ENCODE results near the gene INTS15.

The INTS15 gene

DNA sequence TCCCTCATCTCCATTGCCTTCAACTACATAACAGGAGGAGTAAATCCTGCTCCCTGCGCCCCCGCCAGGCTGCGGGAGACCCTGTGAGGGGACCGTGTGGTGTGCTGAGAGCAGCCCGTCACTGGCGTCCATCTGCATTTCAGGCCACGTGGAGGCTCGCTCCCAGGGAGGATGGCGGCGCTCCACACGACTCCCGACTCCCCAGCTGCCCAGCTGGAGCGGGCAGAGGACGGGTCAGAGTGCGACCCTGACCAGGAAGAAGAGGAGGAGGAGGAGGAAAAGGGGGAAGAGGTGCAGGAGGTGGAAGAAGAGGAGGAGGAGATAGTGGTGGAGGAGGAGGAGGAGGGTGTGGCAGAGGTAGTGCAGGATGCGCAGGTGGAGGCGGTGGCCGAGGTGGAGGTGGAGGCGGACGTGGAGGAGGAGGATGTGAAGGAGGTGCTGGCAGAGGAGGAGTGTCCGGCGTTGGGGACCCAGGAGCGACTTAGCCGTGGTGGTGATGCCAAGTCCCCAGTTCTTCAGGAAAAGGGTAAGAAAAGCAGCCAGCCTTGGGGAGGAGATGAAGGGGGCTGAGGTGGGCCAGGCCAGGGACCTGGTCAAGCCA lies 52.5 kb downstream of the INTS15 start:
- DNase-seq (ENCODE audit: low read depth, low spot score): no peak

DNA sequence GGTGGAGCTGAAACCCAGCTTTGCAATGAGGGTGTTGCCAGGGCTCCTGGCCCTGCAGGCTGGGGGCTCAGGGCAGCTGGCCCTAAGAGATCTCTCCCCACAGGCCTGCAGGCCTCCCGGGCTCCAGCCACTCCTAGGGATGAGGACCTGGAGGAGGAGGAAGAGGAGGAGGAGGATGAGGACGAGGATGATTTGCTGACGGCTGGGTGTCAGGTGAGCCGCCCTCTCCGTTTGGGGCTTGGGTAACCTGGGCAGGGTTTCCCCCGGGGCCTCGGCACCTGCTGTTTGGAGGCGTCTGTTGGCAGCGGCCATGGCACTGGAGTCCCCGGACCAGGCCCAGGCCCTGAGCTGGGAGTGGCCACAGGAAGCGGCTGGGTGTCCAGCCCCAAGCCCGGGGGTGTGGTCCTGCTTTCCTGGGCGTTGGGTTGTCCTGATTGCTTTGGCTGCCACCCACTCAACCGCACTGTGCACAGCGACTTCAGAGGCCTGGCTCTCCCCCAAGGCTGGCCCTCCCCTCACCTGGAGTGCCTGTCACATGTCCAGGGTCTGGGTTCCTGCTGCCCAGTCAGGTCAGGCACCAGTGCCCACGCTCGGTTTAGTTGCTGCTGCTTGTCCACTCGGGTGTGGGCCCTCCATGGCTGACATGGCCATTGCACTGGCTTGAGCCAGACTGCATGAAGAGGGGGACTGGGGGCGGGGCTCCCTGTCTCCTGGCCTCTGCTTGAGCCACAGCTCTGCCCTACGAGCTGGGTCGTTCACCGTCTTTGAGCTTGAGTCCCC lies 53.2 kb downstream of the INTS15 start:
- no peak for DNase-seq (ENCODE audit: low read depth, low spot score)

DNA sequence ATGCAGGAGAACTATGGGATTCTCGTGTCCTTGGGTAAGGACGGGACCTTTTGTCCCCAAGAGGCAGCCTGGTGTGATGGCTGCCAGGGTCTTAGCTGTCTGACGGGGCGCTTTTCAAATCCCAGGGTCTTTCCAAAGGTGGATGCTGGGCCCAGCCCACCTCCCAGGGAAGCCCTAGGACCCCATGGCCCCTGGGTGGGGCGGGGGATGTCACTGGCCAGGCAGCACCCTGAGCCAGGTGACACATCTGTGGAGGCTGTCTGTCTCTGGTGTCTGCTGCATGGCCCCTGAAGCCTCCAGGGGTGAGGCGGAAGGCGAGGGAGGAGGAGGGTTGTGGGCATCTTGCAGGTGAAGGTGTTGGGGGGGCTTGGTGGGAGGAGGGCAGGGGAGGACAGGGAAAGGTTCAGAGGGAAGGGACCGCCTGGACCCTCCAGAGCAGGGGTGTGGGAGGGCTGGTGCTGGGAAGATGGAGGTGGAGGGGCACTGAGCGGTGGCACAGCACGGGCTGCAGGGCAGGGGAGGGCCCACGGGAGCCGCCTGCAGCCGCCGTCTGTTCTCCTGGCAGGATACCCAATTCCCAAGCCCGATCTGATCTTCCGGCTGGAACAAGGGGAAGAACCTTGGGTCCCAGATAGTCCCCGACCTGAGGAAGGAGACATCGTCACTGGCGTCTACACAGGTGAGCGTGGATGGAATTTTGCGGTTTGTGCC lies 54.2 kb downstream of the INTS15 start:
- DNase-seq (ENCODE audit: low read depth, low spot score): no peak

DNA sequence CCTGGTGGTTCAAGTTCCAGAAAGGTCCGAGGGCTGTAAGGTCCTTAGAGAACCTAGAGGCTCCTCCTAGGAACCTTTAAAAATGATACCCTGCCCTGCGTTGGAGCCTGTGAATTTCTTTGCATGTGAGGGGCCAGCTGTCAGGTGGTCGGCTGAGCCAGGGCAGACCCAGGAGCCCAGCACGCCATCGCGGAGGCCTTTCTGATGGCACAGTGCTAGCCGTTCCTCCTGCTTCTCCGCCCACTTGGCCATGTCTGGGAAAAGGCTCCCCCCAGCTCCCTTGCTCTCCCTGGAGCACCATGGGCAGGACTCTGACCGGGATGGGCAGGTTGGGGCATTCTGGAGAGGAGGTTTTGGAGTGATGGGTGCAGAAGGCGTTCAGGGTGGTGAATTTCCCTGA lies 54.9 kb downstream of the INTS15 start:
- no peak for DNase-seq (ENCODE audit: low read depth, low spot score)

DNA sequence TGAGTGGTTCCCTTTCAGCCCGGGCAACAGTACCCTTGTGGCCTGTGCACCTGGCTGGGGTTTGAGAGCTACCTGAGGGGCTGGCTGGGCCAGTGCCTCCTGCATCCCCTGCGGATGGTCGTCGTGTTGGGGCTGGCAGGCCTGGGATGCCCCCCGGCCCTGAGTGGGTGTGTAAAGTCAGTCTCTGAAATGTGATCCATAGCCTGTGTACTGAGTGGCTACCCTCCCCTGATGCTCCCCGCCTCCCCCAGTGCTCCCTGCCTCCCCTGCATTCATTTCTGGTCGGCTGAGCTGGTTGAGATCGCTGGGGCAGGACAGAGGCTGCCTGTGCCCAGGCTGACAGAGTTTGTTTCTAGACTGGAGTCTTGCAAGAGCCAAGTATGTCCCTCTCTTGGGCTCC lies 56.6 kb downstream of the INTS15 start:
- DNase-seq (ENCODE audit: low read depth, low spot score): no peak

DNA sequence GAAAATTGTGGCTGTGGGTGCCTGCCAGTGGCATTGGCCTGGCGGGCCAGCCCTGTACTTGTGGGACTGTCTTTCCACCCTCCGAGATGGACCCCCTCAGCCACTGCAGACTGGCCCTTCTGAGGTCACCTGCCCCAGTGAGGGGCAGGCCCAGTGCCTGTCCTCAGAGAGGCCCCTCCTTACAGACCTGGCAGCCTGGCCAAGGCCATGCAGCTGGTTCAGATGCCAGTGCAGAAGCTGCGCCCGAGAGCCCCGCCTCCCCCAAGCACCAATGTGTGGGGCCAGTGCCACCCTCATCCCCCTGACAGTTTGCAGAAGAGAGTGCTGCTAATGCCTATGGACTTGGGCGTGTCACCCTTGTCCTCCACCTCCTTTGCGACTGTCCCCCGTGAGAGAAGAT lies 57.3 kb downstream of the INTS15 start:
- DNase-seq (ENCODE audit: low read depth, low spot score): no peak

DNA sequence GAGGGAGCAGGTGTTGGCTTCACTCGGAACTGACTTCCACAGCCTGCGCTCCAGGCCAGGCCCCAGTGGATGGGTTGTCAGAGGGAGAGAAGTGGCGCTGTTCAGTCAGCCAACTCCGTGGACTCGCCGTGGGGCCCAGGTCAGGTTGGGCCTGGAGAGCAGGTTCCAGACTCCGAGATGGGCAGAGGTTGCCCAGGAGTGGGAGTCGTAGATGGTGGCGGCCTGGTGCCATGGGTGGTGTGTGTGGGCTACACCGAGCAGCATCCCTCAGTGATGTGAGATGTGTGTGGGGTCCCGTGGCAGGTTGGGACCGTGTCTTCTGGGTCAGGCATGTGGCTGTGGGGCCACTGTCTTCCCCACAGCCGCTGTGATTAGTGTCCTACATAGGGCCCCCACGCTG lies 57.7 kb downstream of the INTS15 start:
- no peak for DNase-seq (ENCODE audit: low read depth, low spot score)

DNA sequence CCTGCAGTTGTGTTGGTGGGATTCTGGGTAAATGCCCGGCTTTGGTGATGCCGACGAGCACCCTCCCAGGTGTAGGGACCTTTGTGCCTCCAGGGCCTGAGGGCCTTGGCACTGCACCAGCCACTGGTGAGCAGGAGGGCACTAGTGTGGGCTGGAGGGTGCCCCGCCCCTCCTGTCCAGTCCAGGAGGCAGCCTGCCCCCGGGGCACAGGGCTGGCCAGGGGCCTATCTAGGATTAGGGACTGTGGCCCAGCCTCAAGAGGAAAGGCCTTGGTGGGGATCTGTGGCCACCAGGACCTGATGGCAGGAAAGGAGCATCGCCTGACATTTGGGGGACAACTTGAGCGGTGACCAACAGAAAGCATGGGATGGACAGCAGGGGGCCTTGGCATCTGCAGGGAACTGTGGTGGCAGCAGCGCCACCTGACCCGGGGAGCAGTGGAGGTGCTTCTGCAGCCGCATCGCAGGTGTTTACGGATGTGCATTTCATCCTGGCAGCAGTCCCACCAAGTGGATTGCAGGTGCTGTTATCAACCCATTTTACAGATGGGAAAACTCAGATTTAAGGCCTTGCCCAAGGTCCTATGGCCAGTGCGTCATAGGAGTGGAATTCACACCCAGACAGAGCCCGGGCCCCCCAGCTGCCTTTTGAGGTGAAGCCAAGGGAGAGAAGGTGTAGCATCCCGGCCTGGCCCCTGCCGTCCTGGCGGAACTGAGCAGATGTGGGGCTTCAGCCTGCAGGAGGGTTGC lies 58.4 kb downstream of the INTS15 start:
- no peak for DNase-seq (ENCODE audit: low read depth, low spot score)

DNA sequence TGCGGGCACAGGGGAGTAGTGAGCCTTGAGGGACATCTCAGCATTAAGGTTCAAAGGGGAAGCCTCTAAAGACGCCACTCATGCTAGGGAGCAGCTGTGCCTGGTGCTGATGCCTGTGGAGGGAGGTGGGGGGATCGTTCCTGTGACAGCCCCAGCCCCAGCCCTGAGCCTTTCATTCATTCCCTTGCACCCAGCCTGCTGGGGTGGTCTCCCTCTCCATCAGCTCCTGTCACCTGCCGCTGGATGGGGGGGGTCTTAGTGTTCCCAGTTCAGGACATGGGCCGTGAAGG lies 58.9 kb downstream of the INTS15 start:
- DNase-seq (ENCODE audit: low read depth, low spot score): no peak

DNA sequence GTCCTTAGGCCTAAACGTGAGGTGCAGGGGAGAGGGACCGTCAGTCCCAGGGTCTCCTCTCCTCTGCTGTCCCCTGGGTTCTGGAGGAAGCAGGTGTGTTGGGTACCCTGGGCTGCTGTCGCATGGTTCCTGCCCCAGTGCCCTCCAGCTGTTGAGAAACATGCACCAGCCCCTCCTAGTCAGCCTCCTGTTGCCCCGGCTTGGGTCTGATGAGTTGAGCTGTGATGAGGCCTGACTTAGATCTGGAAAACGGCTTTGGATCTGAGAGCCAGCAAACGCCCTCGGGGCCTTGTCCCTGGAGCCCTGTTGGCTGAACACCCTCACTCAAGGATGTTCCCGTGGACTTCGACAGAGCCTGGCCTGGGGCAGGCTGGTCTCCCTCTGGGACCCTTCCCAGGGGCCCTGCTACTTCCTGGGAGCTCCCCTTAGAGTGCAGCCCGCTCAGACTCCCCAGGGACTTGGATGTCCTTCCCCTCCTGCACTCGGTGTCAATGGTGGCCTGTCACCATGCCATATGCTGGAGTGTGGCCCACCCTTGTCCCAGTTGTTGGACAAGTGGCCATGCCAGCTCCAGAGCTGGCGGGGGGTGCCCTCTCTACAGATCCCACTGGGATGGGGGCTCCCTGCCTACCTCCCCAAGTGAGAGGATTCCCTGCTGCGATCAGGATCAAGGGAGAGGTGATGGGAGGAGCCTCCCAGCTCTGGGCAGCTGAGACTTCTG lies 59.6 kb downstream of the INTS15 start:
- DNase-seq (ENCODE audit: low read depth, low spot score): no peak

DNA sequence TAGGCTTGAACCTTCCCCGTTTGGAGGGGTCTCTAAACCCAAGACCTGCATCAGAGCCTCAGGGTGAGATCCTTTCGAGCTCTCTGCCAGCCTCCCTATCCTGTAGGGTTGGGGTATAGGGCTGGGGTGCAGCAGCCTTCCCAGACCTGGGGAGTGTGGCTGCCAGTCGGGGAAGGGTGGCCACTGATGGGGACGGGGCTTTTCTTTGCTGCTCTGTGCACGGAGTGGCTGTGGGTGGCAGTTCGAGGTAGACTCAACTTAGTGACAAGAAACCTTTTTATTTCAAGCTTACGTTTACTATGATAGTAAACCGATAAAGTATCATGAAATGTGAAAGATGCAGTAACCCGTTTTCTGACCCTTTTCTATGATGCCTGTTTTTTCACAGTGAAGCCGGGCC lies 60.3 kb downstream of the INTS15 start:
- no peak for DNase-seq (ENCODE audit: low read depth, low spot score)

DNA sequence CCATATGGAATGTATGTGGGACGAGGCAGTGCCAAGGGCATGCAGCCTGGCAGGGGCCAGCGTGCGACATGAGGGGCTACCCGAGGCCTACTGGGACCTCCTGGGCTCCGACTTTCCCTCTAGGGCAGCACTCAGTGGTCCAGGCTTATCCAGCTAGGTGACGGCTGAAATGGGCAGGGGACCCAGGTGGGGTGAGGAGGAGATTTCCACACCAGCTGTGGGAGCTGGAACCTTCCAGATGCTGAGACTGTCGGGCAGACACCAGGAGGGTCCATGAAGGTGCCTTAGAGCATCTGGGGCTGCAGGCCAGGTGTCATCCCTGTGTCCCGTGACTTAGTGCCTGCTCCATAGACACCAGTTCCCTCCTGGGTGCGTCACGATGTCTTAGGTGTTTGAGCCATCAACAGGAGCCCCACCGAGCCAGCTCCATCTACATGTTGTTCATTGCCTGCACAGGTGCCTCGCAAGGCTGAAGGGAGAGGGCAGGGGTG lies 60.7 kb downstream of the INTS15 start:
- DNase-seq (ENCODE audit: low read depth, low spot score): no peak

DNA sequence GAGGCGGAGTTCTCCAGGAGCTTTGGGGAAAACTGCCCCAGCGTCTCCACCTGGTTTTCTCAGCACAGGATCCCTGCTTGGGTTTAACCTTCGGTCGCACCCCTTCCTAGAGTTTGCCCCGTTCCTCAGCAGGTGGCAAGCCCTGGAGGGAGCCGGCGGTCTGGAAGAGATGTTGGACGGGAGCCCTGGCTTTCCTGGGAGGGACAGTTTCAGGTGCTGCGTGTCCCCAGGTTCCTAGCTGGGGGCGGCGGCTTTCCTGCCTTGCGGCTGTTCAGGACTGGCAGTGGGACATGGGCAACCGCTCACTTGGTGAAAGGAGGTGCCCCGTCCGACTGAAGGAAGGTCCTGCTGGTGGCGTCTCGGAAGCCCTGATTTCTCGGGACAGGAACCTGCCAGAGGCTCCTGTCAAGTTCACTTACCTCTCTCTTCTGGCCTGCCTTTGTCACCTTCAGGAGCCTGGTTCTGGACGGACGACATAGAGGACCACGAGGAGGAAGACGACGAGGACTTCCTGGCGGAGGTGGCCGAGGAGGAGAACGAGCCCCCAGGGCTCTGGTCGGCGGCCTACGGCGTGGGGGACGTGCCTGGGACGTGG lies 62.1 kb downstream of the INTS15 start:
- no peak for DNase-seq (ENCODE audit: low read depth, low spot score)

DNA sequence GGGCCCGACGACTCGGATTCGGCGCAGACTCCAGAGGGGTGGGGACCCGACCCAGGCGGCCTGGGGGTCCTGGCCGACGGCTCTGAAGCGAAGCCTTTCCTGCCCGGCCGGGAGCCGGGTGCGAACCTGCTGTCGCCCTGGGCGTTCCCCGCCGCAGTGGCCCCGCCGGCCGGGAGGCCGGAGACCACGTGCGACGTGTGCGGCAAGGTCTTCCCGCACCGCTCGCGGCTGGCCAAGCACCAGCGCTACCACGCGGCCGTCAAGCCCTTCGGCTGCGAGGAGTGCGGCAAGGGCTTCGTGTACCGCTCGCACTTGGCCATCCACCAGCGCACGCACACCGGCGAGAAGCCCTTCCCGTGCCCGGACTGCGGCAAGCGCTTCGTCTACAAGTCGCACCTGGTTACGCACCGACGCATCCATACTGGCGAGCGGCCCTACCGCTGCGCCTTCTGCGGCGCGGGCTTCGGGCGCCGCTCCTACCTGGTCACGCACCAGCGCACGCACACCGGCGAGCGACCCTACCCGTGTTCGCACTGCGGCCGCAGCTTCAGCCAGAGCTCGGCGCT lies 62.7 kb downstream of the INTS15 start:
- no peak for DNase-seq (ENCODE audit: low read depth, low spot score)

DNA sequence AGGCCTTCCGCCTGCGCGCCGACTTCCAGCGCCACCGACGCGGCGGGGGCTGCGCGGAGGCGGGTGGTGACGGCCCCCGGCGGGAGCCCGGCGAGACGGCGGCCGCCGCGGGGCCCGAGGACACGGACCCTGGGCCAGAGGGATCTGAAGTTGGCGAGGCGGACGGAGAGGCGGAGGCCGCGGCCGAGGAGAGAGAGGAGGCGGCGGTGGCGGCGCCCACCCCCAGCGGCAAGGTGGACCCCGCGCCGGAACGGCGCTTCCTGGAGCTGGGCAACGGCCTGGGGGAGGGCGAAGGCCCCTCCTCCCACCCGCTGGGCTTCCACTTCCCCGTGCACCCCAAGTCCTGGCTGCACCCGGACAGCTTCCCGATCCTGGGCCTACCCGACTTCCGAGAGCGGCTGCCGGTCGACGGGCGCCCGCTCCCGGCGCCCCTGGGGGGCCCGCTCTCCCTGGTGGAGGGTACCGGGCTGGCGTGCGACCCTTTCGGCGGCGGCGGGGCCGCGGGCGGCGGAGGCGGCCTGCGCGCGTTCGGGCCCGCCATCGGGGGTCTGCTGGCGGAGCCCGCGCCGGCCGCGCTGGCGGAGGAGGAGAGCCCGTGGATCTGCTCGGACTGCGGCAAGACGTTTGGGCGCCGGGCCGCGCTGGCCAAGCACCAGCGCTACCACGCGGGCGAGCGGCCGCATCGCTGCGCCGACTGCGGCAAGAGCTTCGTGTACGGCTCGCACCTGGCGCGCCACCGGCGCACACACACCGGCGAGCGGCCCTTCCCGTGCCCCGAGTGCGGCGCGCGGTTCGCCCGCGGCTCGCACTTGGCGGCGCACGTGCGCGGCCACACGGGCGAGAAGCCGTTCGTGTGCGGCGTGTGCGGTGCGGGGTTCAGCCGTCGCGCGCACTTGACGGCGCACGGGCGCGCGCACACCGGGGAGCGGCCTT lies 63.5 kb downstream of the INTS15 start:
- no peak for DNase-seq (ENCODE audit: low read depth, low spot score)

DNA sequence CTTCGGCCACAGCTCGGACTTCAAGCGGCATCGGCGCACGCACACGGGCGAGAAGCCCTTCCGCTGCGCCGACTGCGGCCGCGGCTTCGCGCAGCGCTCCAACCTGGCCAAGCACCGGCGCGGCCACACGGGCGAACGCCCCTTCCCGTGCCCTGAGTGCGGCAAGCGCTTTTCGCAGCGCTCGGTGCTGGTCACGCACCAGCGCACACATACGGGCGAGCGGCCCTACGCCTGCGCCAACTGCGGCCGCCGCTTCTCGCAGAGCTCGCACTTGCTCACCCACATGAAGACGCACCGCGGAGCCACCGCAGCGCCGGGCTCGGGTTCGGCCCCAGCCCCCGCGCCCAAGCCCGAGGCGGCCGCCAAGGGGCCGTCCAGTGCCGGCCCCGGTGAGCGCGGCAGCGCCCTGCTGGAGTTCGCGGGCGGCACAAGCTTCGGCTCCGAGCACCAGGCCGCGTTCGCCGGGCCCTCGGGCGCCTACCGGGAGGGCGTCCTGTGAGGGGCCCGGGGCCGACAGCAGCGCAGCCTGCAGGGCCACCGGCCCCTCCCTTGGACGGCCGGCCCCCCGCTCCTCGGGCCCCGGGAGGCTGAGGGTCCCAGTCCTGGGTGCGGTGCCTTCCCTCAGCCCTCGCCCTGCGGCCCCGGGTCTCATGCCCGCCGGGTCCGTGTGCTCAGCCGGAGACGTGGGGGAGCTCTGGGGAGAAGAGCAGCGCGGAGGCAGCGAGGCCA lies 64.5 kb downstream of the INTS15 start:
- peak; percentile 37 for DNase-seq (ENCODE audit: low read depth, low spot score)

DNA sequence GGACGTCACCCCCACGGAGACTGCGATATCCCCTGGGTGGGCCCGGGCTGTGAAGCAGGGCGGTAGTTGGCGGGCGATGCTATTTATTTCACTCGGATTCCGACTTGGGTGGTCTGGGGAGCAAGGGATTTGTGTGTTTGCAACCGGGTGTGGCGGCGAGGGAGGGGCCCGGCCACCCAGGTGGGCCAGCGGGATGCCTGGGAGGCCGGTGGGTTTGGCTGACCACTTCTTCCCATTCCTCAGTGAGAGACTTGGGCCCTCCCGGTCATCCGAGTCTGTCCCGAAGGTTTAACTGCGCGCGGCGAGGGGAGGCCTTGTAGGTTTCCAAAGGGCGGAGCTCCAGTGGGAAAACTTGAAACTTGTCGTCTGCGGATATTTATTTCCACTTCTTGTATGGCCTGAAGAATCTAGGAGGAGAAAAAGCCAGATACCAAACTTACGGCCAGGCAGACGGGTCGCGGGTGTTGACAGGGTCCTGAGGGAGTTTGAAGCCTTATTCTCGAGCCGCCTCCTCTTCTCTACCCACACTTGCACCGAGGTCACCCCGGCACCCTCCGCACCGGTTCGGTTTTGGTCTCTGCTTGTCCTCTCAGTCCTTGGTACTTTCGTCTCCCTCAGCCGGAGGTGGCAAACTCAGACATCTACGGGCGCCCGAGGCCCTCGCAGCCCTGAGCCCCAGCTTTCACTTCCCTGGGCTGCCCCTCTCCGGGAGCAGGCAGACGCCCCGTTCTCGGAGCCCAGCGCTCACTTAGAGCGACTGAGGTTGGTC lies 65.2 kb downstream of the INTS15 start:
- DNase-seq (ENCODE audit: low read depth, low spot score): no peak

DNA sequence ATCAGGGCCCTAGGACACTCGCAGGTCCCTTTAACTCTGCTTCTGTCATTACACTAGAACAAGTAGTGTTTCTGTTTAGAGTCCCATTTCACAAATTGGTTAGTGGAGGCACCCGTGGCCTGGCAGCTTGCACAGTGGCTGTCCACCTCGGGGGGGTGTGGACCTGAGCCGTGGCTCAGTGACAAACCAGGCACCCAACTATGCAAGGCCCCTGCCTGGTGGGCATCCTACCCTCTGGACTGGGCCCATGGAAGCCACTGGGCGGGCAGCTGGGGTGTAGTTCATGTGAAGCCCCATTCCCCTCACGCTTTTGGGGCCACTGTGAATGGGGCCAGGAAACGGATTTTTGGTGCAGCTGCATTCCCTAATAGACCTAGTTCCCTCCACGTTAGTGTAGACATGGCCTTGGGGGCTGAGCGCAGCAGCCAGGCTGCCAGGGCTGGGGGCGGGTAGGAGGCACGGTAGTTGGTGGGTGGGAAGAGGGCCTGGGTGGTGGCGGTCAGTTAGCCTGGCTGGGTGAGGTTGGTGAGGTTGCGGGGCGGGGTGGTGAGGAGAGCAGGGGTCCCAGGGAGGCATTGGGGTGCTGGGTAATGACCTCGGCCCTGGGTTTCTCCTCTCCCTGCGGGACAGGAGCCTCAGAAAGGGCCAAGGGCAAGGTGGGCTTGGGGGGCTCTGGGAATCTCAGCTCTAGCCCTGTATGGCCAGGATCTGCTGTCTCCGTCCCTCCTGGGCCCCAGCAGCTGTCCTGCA lies 66.0 kb downstream of the INTS15 start:
- DNase-seq (ENCODE audit: low read depth, low spot score): no peak

Measured in ELF-1 (cell line).